ENCODE measurements around the gene GRIN2A.

- TF ChIP-seq CTCF (IDR thresholded peaks at IDR 0.05): no peak
- TF ChIP-seq POLR2A (IDR thresholded peaks at IDR 0.05): no peak
Observed at GRCh38 chr16:9904526-9904925, 277.7 kb downstream of the GRIN2A start.
